WTC11 (cell line): Measurements from ENCODE around the gene ADM. TPM values are rescaled to one million over a fixed set of nuclear protein-coding genes. Genes with fewer than 3 reads are reported as not detected.
A peak's percentile ranks its signal among the peaks of the same experiment; 100 is the strongest.

Experiments used
- ATAC-seq: fragments of 200-7000 bp; cut with Tn5 transposase; 2 replicates; pipeline ENCODE4 v1.10.0; 2021; ENCODE audit warnings: mild to moderate bottlenecking, moderate library complexity
- CTCF ChIA-PET: fragments of 300-600 bp; sonication (Branson Sonifier 250); formaldehyde crosslinking; loops from one replicate; lab custom pipeline; 2021; ENCODE audit warnings: antibody characterized with exemption; lab: Charles Lee
- POLR2A ChIA-PET: fragments of 350-600 bp; sonication (Branson Sonifier 250); formaldehyde crosslinking; loops from one replicate; lab custom pipeline; 2021; ENCODE audit warnings: antibody characterized with exemption; lab: Charles Lee
- DNase-seq: peaks from one replicate; pipeline ENCODE4 v3.0.0; 2021; ENCODE audit warnings: low spot score
- H3K27ac Mint-ChIP-seq: 2 replicates; pipeline ENCODE4 v1.8.0; 2021; ENCODE audit warnings: mixed read lengths
- H3K27me3 Mint-ChIP-seq: 2 replicates; pipeline ENCODE4 v1.8.0; 2021; ENCODE audit warnings: low read depth, mild to moderate bottlenecking, moderate library complexity, mixed read lengths
- H3K36me3 Mint-ChIP-seq: 2 replicates; pipeline ENCODE4 v1.8.0; 2021; ENCODE audit warnings: mixed read lengths
- H3K4me1 Mint-ChIP-seq: 2 replicates; pipeline ENCODE4 v1.8.0; 2022; ENCODE audit warnings: mixed read lengths
- H3K4me3 Mint-ChIP-seq: 2 replicates; pipeline ENCODE4 v1.8.0; 2021; ENCODE audit warnings: mild to moderate bottlenecking, moderate library complexity, mixed read lengths
- H3K9me3 Mint-ChIP-seq: 2 replicates; pipeline ENCODE4 v1.8.0; 2021; ENCODE audit warnings: mixed read lengths
- AR ChIP-seq: fragments of 250-450 bp; sonication (Bioruptor Pico); IDR thresholded peaks from 2 replicates; pipeline ENCODE4 v1.9.0; 2021; ENCODE audit warnings: mild to moderate bottlenecking
- ARID4B ChIP-seq: sonication (generic); formaldehyde crosslinking; IDR thresholded peaks from 2 replicates; pipeline ENCODE4 v1.8.0; 2023; ENCODE audit warnings: missing genetic modification reagents, mild to moderate bottlenecking, borderline replicate concordance
- CBFB ChIP-seq: sonication (generic); formaldehyde crosslinking; IDR thresholded peaks from 2 replicates; pipeline ENCODE4 v1.8.1; 2022; ENCODE audit warnings: mild to moderate bottlenecking, low read depth, missing genetic modification reagents
- FOXJ3 ChIP-seq: sonication (generic); formaldehyde crosslinking; IDR thresholded peaks from 2 replicates; pipeline ENCODE4 v1.9.0; 2021; ENCODE audit warnings: missing genetic modification reagents, mild to moderate bottlenecking, borderline replicate concordance
- JAZF1 ChIP-seq: fragments of 250-450 bp; sonication (Bioruptor Pico); IDR thresholded peaks from 2 replicates; pipeline ENCODE4 v1.9.0; 2021; ENCODE audit warnings: moderate library complexity, mild to moderate bottlenecking, inconsistent platforms
- MXD4 ChIP-seq: fragments of 250-450 bp; sonication (Bioruptor Pico); IDR thresholded peaks from 2 replicates; pipeline ENCODE4 v1.8.0; 2021; ENCODE audit warnings: mild to moderate bottlenecking, moderate library complexity, borderline replicate concordance
- OVOL2 ChIP-seq: fragments of 250-450 bp; sonication (Bioruptor Pico); IDR thresholded peaks from 2 replicates; pipeline ENCODE4 v1.9.0; 2021; ENCODE audit warnings: mild to moderate bottlenecking, borderline replicate concordance
- PRDM15 ChIP-seq: sonication (generic); formaldehyde crosslinking; IDR thresholded peaks from 2 replicates; pipeline ENCODE4 v1.8.0; 2022; ENCODE audit warnings: missing genetic modification reagents
- SOX15 ChIP-seq: fragments of 250-450 bp; sonication (Bioruptor Pico); IDR thresholded peaks from 2 replicates; pipeline ENCODE4 v1.9.0; 2021; ENCODE audit warnings: mild to moderate bottlenecking
- TCF7 ChIP-seq: sonication (generic); formaldehyde crosslinking; IDR thresholded peaks from 2 replicates; pipeline ENCODE4 v1.8.0; 2022; ENCODE audit warnings: mild to moderate bottlenecking, low read depth, missing genetic modification reagents, moderate library complexity
- TEAD1 ChIP-seq: sonication (generic); formaldehyde crosslinking; IDR thresholded peaks from 2 replicates; pipeline ENCODE4 v1.8.0; 2022; ENCODE audit warnings: mild to moderate bottlenecking, missing genetic modification reagents
- ZNF121 ChIP-seq: sonication (generic); formaldehyde crosslinking; IDR thresholded peaks from 2 replicates; pipeline ENCODE4 v1.8.0; 2023; ENCODE audit warnings: missing genetic modification reagents
- ZNF532 ChIP-seq: fragments of 250-450 bp; sonication (Bioruptor Pico); IDR thresholded peaks from 2 replicates; pipeline ENCODE4 v1.9.0; 2021; ENCODE audit warnings: mild to moderate bottlenecking, borderline replicate concordance
- total RNA-seq: library from RNA; stranded (reverse); gene quantifications from 3 replicates; pipeline ENCODE4 v1.2.3, GENCODE V29; 2021

ADM gene
- total RNA-seq, 1 experiment from 2014 or later: 18.7 TPM

- DNase-seq (no peak), ATAC-seq (no peak)
- Mint-ChIP-seq H3K9me3 (no peaks in the 10 kb centered on the region; the same call in 1 of the 2 replicates), H3K27ac (peak overlapping the region; percentile 19), H3K4me1 (peaks cover 65% of the 10 kb centered on the region), H3K4me3 (no peak overlapping the region), H3K27me3 (no peaks in the 10 kb centered on the region; the same call in 1 of the 2 replicates), H3K36me3 (peaks cover 3% of the 10 kb centered on the region; the same call in 1 of the 2 replicates)
- ChIA-PET POLR2A (interaction anchor here (1.0 kb wide), 1 partner anchor 45 kb away, joined by 3 read pairs; the partner anchor contains the start of gene ADM), CTCF (interaction anchor here (1.7 to 3.2 kb wide), 2 partner anchors 17 to 44 kb away, joined by 10 to 42 read pairs; partner anchors contain the start of gene ADM)
- TF ChIP-seq MXD4 (CRISPR knock-in tag) (no peak), JAZF1 (CRISPR knock-in tag) (no peak), ZNF532 (CRISPR knock-in tag) (no peak), ARID4B (no peak)
Observed at GRCh38 chr11:10349806-10350205, 44.9 kb downstream of the ADM start.

- Mint-ChIP-seq H3K36me3 (peaks cover 6% of the 10 kb centered on the region), H3K4me3 (peak overlapping the region; percentile 24), H3K27me3 (no peaks in the 10 kb centered on the region; the same call in 1 of the 2 replicates), H3K4me1 (peaks cover 67% of the 10 kb centered on the region), H3K9me3 (peaks cover 4% of the 10 kb centered on the region), H3K27ac (peak overlapping the region; percentile 100)
- no peak for TF ChIP-seq CBFB (CRISPR knock-in tag)
- TF ChIP-seq SOX15 (CRISPR knock-in tag): no peak
- no peak for TF ChIP-seq ZNF121 (CRISPR knock-in tag)
- TF ChIP-seq TCF7 (CRISPR knock-in tag): no peak
- TF ChIP-seq FOXJ3 (CRISPR knock-in tag): no peak
- no peak for TF ChIP-seq AR (CRISPR knock-in tag)
- no peak for TF ChIP-seq MXD4 (CRISPR knock-in tag)
- TF ChIP-seq JAZF1 (CRISPR knock-in tag): no peak
- TF ChIP-seq OVOL2 (CRISPR knock-in tag): no peak
- TF ChIP-seq TEAD1: no peak; the same call in 1 of the 2 replicates
- no peak for TF ChIP-seq PRDM15 (CRISPR knock-in tag)
- ChIA-PET POLR2A (interaction anchor here (1.0 kb wide), 1 partner anchor 45 kb away, joined by 3 read pairs; the partner anchor contains the start of gene ADM), CTCF (interaction anchor here (1.7 to 3.2 kb wide), 2 partner anchors 16 to 45 kb away, joined by 10 to 42 read pairs; partner anchors contain the start of gene ADM)
- DNase-seq: peak; percentile 44
- peak; percentile 7 for ATAC-seq
Observed at GRCh38 chr11:10350334-10350733, 45.5 kb downstream of the ADM start.
